ENCODE data around the gene FARS2.
"Not testable (repeated sequence)": the region's sequence is repeated elsewhere in the genome, so short reads cannot be mapped to it uniquely, and the experiment has no call there.

The FARS2 gene

GRCh38 chr6:5541751-5542432 lies 280.6 kb downstream of the FARS2 start:
- ATAC-seq = no peak

- no peak for ATAC-seq
Observed at GRCh38 chr6:5547556-5547955, 286.2 kb downstream of the FARS2 start.

- ATAC-seq = no peak
Observed at GRCh38 chr6:5550631-5551030, 289.3 kb downstream of the FARS2 start.

DNA sequence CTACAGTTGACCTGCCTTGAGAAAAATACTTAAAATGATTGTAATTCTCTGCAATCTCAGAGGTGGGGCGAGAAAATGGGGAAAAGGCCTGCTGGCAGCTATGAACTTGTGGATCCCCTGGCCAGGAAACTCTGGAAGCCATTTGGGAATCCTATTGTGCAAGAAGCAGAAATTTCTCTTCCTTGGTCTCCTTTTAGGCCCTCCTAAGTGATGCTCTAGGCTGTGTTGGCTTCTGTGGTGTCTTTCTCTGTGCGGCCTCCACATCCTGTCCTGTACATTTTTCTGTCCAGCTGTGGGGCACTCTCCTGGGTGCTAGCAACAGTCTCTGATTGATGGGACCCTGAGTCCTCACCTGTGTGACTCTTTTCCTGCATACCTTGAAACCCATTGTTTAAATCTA lies 290.9 kb downstream of the FARS2 start:
- no peak for ATAC-seq

DNA sequence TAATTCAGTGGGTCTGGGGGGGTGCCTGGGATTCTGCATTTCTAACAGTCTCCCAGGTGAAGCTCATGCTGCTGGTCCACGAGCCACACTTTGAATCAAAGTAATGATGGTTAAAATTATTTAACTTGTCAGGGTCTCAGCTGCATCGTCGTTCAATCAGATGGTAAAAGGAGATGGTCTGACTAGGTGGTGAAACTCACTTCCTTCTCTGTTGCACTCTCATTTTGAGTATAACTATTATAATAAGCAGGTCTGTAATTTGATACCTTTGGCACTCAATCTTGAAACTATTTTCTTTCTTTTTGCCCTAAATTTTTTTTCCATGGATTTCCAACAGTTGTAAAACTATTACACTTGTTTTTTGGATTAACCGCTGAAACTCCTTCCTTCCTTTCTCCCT lies 292.5 kb downstream of the FARS2 start:
- ATAC-seq = no peak

GRCh38 chr6:5554226-5554625 lies 292.9 kb downstream of the FARS2 start:
- ATAC-seq = no peak

DNA sequence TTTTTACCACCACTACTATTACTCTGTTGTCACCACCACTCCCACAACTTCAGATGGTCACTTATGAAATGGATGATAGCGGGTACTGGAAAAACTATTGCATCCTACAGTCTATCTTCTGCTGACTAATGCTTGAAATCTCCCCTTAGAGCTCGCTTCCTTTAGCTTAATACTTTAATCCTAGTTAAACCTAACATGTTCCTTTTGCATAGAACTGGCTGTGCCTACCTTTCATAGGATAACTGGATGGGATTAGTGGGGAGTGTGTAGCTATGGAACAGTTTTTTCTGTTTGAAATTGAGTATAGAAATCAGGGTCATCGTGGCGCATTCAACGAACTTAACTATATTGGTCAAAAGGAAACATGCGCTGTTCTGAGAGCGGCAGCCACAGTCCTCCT lies 294.7 kb downstream of the FARS2 start:
- ATAC-seq = no peak

- no peak for ATAC-seq
Observed at GRCh38 chr6:5557506-5557905, 296.2 kb downstream of the FARS2 start.

DNA sequence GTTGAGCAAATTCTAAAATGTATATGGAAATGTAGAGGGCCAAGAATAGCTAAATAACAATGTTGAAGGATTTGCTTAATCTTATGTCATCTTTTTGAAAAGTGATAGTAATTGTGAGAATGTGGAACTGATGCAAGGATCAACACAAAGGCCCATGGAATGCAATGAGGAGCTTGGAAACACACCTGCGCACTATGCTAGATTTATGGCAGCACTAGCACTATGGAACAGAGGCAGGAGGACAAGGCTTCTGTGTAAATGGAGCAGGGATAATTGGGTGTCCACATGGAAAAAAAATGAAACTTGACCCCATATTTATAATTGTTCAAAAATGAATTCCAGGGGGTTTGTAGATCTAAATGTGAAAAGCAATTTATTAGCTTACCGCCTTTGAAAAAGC lies 298.3 kb downstream of the FARS2 start:
- ATAC-seq = no peak

GRCh38 chr6:5562277-5562676 lies 301.0 kb downstream of the FARS2 start:
- no peak for ATAC-seq

DNA sequence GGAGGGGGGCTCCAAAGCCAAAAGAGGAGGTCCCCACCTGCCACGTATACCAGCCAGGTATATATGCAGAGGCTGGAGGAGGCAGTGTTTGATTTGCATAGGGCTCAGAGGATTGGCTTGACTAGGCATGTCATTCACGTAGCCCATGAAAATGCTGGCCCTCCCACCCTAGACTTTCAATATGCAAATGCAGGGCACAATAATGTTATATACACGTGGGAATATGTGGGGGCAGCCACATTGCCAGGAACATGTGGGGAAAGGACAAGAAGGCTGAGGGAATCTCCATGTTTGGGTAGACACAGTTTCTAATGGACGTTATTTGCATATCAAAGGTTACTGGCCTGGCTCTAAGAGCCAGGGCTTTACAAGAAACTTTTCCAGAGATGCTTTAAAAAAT lies 301.8 kb downstream of the FARS2 start:
- ATAC-seq = no peak

- ATAC-seq = not testable (repeated sequence)
Observed at GRCh38 chr6:5564746-5565145, 303.4 kb downstream of the FARS2 start.

- no peak for ATAC-seq
Observed at GRCh38 chr6:5565971-5566370, 304.7 kb downstream of the FARS2 start.

GRCh38 chr6:5566718-5567117 lies 305.4 kb downstream of the FARS2 start:
- ATAC-seq = peak in 1 of 2 donors; percentile 33

DNA sequence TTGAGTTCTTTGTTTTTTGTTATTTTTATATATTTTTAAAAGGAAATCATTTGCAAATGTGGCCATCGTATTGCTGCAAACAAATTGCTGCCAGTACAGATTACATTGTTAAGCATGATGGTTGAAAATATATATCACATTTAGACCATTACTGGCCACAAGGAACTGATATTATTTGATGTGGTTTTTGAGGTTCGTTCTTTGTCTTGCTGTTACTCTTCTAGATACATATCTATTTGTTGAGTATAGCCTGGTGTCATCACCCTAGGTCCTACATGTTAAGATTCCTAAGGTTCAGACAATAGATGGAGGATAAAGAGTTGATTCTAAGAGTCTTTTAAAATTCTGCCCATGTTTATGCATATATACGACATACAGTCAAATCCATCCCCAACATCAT lies 306.0 kb downstream of the FARS2 start:
- ATAC-seq = no peak

GRCh38 chr6:5567890-5568289 lies 306.6 kb downstream of the FARS2 start:
- ATAC-seq = no peak

DNA sequence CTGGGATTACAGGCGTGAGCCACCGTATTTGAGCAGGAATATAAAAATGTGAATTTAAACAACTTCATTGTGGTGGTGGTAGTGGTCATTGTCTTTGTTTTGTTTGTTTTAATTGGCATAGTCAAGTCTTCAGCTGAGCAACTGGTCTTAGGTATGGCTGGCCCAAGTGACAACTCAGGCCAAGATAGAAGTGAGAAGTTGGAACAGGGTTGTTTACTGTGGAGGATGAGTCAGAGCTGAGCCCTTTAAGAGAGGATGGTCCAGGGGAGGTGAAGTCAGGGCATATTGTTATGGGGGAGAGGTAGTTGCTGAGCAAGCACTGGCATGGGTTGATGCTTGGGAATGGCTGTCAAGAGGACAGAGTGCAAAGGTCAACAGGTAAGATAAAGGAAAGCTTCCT lies 308.2 kb downstream of the FARS2 start:
- no peak for ATAC-seq

DNA sequence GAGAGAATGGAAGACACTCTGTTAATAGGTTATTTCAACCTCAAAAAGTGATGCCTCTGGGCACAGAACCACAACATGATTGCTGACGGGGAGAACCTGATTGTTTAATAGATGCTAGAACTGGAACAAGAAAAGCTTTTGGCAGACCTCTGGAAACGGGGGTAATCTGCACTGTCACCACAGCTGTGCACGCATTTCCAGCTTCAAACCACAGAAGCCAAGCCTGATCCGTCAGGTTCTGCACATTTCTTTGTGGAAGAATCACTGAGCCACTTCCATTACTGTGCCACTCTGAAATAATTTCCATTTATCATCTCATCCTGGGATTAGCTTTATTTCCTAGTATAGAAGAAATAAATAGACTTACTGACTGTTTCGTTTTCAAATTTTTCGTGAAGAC lies 309.3 kb downstream of the FARS2 start:
- no peak for ATAC-seq

- peak; percentile 36 to 46 for ATAC-seq
Observed at GRCh38 chr6:5580736-5581581, 319.6 kb downstream of the FARS2 start.

GRCh38 chr6:5582762-5583161 lies 321.4 kb downstream of the FARS2 start:
- ATAC-seq = no peak

- no peak for ATAC-seq
Observed at GRCh38 chr6:5583528-5583927, 322.2 kb downstream of the FARS2 start.

GRCh38 chr6:5584078-5584482 lies 322.8 kb downstream of the FARS2 start:
- ATAC-seq = no peak

DNA sequence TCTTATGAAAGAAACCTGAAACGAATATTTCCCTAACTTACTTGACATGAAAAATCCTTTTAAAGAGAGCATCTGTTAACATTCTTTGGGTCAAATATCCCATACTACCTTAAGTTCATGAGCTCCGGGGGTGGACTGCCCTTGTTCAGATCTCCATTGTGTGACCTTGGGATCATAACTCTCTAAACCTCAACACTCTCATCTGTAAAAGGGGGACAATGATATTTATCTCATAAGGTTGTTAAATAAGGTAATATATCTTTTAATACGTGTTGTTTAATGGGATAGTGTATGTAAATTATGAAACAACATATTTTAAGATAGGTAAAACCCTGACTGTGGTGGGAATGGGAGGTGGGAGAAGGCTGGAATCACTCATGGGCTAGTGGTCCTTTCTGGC lies 326.3 kb downstream of the FARS2 start:
- ATAC-seq = no peak

DNA sequence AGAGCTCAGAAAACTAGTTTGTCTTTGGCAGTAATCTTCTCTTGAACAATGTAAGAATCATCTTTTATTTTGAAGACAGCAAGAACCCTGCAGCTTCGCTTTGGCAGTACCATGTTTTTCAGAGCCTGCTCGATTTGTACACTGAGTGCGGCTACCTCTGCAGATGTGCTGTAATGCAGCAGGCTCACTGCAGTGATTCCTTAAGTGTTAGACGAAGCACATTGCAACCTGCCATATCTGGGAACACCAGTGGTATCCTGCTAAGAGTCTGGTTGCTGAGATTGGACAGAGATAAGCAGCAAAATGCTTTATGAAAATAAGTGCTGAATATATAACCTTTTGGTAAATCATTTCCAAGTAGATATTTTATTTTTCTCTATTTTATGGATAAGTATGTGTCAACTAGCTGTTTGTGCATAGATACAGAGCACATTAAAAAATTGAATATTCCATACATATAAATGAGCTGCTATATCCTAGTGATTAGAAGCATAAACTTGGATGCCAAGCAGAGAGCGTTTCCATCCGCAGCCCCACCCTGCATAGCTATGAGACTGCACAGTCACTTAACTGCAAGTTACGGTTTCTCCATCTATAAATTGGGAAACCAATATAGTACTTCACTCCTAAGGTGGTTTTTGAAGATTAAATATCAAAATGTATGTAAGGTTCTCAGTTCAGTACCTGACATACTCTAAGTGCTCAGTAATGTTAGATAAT lies 328.3 kb downstream of the FARS2 start:
- no peak for ATAC-seq

Data from activated CD4-positive, CD25-positive, alpha-beta regulatory T cell treated with anti-CD3 and anti-CD28 coated beads, Interleukin-2, amount 50 U/mL, for 24 hours (primary cell).